Astrocyte (in vitro differentiated cells and primary cell): ENCODE data around the gene ILKAP.

ENCODE experiments used
- EZH2 ChIP-seq: IDR thresholded peaks from 2 replicates; pipeline ENCODE4 v1.6.1; 2012; ENCODE audit warnings: mild to moderate bottlenecking, low read length, inconsistent platforms; ENCODE audit not compliant: insufficient read depth
- TF ChIP-seq, protein P1 (sequence below): IDR thresholded peaks from 2 replicates; pipeline ENCODE4 v1.5.1; 2011; ENCODE audit warnings: low read depth, mild to moderate bottlenecking, inconsistent platforms, low read length, moderate library complexity; ENCODE audit not compliant: insufficient read depth

- TF ChIP-seq, protein P1, sequence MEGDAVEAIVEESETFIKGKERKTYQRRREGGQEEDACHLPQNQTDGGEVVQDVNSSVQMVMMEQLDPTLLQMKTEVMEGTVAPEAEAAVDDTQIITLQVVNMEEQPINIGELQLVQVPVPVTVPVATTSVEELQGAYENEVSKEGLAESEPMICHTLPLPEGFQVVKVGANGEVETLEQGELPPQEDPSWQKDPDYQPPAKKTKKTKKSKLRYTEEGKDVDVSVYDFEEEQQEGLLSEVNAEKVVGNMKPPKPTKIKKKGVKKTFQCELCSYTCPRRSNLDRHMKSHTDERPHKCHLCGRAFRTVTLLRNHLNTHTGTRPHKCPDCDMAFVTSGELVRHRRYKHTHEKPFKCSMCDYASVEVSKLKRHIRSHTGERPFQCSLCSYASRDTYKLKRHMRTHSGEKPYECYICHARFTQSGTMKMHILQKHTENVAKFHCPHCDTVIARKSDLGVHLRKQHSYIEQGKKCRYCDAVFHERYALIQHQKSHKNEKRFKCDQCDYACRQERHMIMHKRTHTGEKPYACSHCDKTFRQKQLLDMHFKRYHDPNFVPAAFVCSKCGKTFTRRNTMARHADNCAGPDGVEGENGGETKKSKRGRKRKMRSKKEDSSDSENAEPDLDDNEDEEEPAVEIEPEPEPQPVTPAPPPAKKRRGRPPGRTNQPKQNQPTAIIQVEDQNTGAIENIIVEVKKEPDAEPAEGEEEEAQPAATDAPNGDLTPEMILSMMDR = no peak
- no peak for TF ChIP-seq EZH2
Measured at GRCh38 chr2:238123218-238123971, 80.1 kb downstream of the ILKAP start.
